HepG2 (cell line): Measurements from ENCODE around the gene CHID1. TPM values are rescaled to one million over a fixed set of nuclear protein-coding genes. Genes with fewer than 3 reads are reported as not detected.

Experiments used
- ETV5 ChIP-seq: IDR thresholded peaks from 2 replicates; pipeline ENCODE4 v1.6.1; 2018; ENCODE audit warnings: missing biosample characterization, missing genetic modification reagents, inconsistent platforms, borderline replicate concordance
- GMEB1 ChIP-seq: sonication (generic); formaldehyde crosslinking; IDR thresholded peaks from 2 replicates; pipeline ENCODE4 v1.5.1; 2020; ENCODE audit warnings: missing genetic modification reagents, mild to moderate bottlenecking, borderline replicate concordance
- HDAC1 ChIP-seq: sonication (generic); formaldehyde crosslinking; IDR thresholded peaks from 2 replicates; pipeline ENCODE4 v1.5.1; 2020; ENCODE audit warnings: mild to moderate bottlenecking, missing genetic modification reagents
- NR2F6 ChIP-seq, 2 experiments: IDR thresholded peaks; 2 replicates each; pipeline ENCODE4 v1.6.1; 2016; ENCODE audit warnings: antibody characterized with exemption in 1 of 2, mild to moderate bottlenecking in 1 of 2
- SMARCC2 ChIP-seq: fragments of 450-650 bp; IDR thresholded peaks from 2 replicates; pipeline ENCODE4 v1.6.1; 2017; ENCODE audit warnings: antibody characterized with exemption, mild to moderate bottlenecking
- ZBTB38 ChIP-seq: sonication (generic); formaldehyde crosslinking; IDR thresholded peaks from 2 replicates; pipeline ENCODE4 v1.5.1; 2020; ENCODE audit warnings: mild to moderate bottlenecking, missing genetic modification reagents
- ZBTB49 ChIP-seq: sonication (generic); formaldehyde crosslinking; IDR thresholded peaks from 2 replicates; pipeline ENCODE4 v1.4.0; 2020; ENCODE audit warnings: missing genetic modification reagents, borderline replicate concordance
- ZC3H4 ChIP-seq: sonication (generic); formaldehyde crosslinking; IDR thresholded peaks from 2 replicates; pipeline ENCODE4 v1.4.0; 2020; ENCODE audit warnings: missing genetic modification reagents, borderline replicate concordance
- ZNF354B ChIP-seq: sonication (generic); formaldehyde crosslinking; IDR thresholded peaks from 2 replicates; pipeline ENCODE4 v1.8.0; 2022; ENCODE audit warnings: mild to moderate bottlenecking, missing genetic modification reagents
- ZNF382 ChIP-seq: sonication (generic); formaldehyde crosslinking; IDR thresholded peaks from 2 replicates; pipeline ENCODE4 v1.5.0; 2020; ENCODE audit warnings: missing genetic modification reagents, mild to moderate bottlenecking, borderline replicate concordance
- ZNF562 ChIP-seq: sonication (generic); formaldehyde crosslinking; IDR thresholded peaks from 2 replicates; pipeline ENCODE4 v1.8.0; 2022; ENCODE audit warnings: missing genetic modification reagents, borderline replicate concordance
- ZNF75D ChIP-seq: sonication (generic); formaldehyde crosslinking; IDR thresholded peaks from 2 replicates; pipeline ENCODE4 v1.8.1; 2023; ENCODE audit warnings: missing genetic modification reagents, mild to moderate bottlenecking, borderline replicate concordance
- polyA plus RNA-seq, 8 experiments: library from polyadenylated mRNA; depleted of rRNA in 3 of 8; stranded (reverse) in 7 of 8; unstranded in 1 of 8; fragments of >200 nt; fragmentation: Illumina TruSeq in 4 of 8; extraction: Trizol in 4 of 8; gene quantifications; 2 replicates each; pipeline versions ENCODE4 v1.2.1 to v1.2.3, GENCODE V29; 2011 to 2016; ENCODE audit warnings: low read depth in 4 of 8, missing spikeins in 1 of 8, mixed read lengths in 1 of 8; ENCODE audit not compliant: insufficient read depth in 1 of 8
- total RNA-seq, 5 experiments: library from RNA; depleted of rRNA; stranded (reverse); fragments of >200 nt; fragmentation: Illumina TruSeq; extraction: Trizol; gene quantifications; 2 replicates each; pipeline ENCODE4 v1.2.3, GENCODE V29; 2016; ENCODE audit warnings: low read depth in 1 of 5
- TF ChIP-seq, protein P1 (sequence below): fragments of 450-650 bp; IDR thresholded peaks from 2 replicates; pipeline ENCODE4 v1.6.1; 2017; ENCODE audit warnings: mild to moderate bottlenecking
- TF ChIP-seq, protein P2 (sequence below): IDR thresholded peaks from 2 replicates; pipeline ENCODE4 v1.6.1; 2016; ENCODE audit warnings: mild to moderate bottlenecking, missing biosample characterization, missing genetic modification reagents
- TF ChIP-seq, protein P3 (sequence below): sonication (generic); formaldehyde crosslinking; IDR thresholded peaks from 2 replicates; pipeline ENCODE4 v1.4.0; 2020; ENCODE audit warnings: missing genetic modification reagents; ENCODE audit errors: not compliant biosample characterization

The CHID1 gene
- total and polyA plus RNA-seq, 2 of the 13 experiments (the other 11 are each of a cell fraction or from before 2014, with no cell fraction given): 65.1 to 93.6 TPM

- TF ChIP-seq ZC3H4 (CRISPR knock-in tag): no peak
- no peak for TF ChIP-seq NR2F6 (IDR thresholded peaks at IDR 0.05)
- peak; percentile 35; the same call in 1 of the 2 replicates for TF ChIP-seq NR2F6 (CRISPR knock-in tag; IDR thresholded peaks at IDR 0.05)
- TF ChIP-seq ZNF354B: no peak
- peak; percentile 39; the same call in 1 of the 2 replicates for TF ChIP-seq ZBTB38 (CRISPR knock-in tag)
- no peak for TF ChIP-seq ZBTB49 (CRISPR knock-in tag)
- TF ChIP-seq, protein P1, sequence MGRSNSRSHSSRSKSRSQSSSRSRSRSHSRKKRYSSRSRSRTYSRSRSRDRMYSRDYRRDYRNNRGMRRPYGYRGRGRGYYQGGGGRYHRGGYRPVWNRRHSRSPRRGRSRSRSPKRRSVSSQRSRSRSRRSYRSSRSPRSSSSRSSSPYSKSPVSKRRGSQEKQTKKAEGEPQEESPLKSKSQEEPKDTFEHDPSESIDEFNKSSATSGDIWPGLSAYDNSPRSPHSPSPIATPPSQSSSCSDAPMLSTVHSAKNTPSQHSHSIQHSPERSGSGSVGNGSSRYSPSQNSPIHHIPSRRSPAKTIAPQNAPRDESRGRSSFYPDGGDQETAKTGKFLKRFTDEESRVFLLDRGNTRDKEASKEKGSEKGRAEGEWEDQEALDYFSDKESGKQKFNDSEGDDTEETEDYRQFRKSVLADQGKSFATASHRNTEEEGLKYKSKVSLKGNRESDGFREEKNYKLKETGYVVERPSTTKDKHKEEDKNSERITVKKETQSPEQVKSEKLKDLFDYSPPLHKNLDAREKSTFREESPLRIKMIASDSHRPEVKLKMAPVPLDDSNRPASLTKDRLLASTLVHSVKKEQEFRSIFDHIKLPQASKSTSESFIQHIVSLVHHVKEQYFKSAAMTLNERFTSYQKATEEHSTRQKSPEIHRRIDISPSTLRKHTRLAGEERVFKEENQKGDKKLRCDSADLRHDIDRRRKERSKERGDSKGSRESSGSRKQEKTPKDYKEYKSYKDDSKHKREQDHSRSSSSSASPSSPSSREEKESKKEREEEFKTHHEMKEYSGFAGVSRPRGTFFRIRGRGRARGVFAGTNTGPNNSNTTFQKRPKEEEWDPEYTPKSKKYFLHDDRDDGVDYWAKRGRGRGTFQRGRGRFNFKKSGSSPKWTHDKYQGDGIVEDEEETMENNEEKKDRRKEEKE: no peak
- no peak for TF ChIP-seq ZNF382 (CRISPR knock-in tag)
- TF ChIP-seq ETV5 (CRISPR knock-in tag): no peak; the same call in 1 of the 2 replicates
- no peak for TF ChIP-seq SMARCC2
- TF ChIP-seq ZNF75D (CRISPR knock-in tag): no peak
- TF ChIP-seq ZNF562 (CRISPR knock-in tag): no peak
- TF ChIP-seq, protein P2, sequence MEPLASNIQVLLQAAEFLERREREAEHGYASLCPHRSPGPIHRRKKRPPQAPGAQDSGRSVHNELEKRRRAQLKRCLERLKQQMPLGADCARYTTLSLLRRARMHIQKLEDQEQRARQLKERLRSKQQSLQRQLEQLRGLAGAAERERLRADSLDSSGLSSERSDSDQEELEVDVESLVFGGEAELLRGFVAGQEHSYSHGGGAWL: 0 out of 2 replicates have a peak, but pooled peaks have one; percentile 35
- TF ChIP-seq, protein P3, sequence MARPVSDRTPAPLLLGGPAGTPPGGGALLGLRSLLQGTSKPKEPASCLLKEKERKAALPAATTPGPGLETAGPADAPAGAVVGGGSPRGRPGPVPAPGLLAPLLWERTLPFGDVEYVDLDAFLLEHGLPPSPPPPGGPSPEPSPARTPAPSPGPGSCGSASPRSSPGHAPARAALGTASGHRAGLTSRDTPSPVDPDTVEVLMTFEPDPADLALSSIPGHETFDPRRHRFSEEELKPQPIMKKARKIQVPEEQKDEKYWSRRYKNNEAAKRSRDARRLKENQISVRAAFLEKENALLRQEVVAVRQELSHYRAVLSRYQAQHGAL (CRISPR knock-in tag): no peak
- no peak; the same call in 1 of the 2 replicates for TF ChIP-seq HDAC1 (CRISPR knock-in tag)
- peak; percentile 47; the same call in 1 of the 2 replicates for TF ChIP-seq GMEB1 (CRISPR knock-in tag)
These were observed 65.6 kb downstream of the CHID1 start (continued) for GRCh38 chr11:844693-845644.
